Cardiac fibroblast (primary cell): Measurements from ENCODE around the gene IP6K3.

Experiments used
- DNase-seq, 2 donors: peaks; one replicate each; pipeline versions ENCODE4 v3.0.0 to v3.0.0-alpha.2; 2010; ENCODE audit warnings: low read depth in 2 of 2
- H3K4me3 ChIP-seq, 2 donors: replicated peaks in 1 of 2; 1 replicate in 1 of 2; 2 replicates in 1 of 2; pipeline ENCODE4 v1.5.1; 2011; ENCODE audit warnings: low read depth in 2 of 2, low read length in 2 of 2, mild to moderate bottlenecking in 2 of 2, moderate library complexity in 1 of 2
- CTCF ChIP-seq: IDR thresholded peaks from one replicate; pipeline ENCODE4 v1.5.1; 2011; ENCODE audit warnings: low read depth, mild to moderate bottlenecking, low read length, inconsistent platforms

Gene IP6K3

GRCh38 chr6:33673851-33674250 is 72.9 kb downstream of the IP6K3 start:
- TF ChIP-seq CTCF: no peak
- no peak overlapping the region for H3K4me3 ChIP-seq
- DNase-seq: no peak

- peak; percentile 63 for TF ChIP-seq CTCF
- H3K4me3 ChIP-seq: no peak overlapping the region
- peak; percentile 96 to 97 for DNase-seq
These were observed 73.9 kb downstream of the IP6K3 start for GRCh38 chr6:33672808-33673207.

- TF ChIP-seq CTCF: no peak
- H3K4me3 ChIP-seq: no peak overlapping the region
These were observed 75.0 kb downstream of the IP6K3 start for GRCh38 chr6:33671744-33672072.

More at GRCh38 chr6:33671744-33672072, 75.0 kb downstream of the IP6K3 start:
- DNase-seq: no peak
